ENCODE measurements around the gene CSPG4.

GRCh38 chr15:75631935-75632334, 80.7 kb downstream of the CSPG4 start:
- no peak for TF ChIP-seq CTCF (IDR thresholded peaks at IDR 0.05)
- TF ChIP-seq POLR2AphosphoS5 (IDR thresholded peaks at IDR 0.05) = no peak
- TF ChIP-seq POLR2A (IDR thresholded peaks at IDR 0.05) = no peak
